C4-2B (cell line): ENCODE results near the gene TUBB1.

Experiments used
- H3K27ac ChIP-seq: fragments of 450-650 bp; 2 replicates; pipeline ENCODE4 v1.5.1; 2017
- ZFX ChIP-seq: fragments of 450-650 bp; IDR thresholded peaks from 2 replicates; pipeline ENCODE4 v1.6.1; 2017
- TF ChIP-seq, protein P1 (sequence below): fragments of 450-650 bp; conservative IDR thresholded peaks from 2 replicates; pipeline ENCODE4 v1.5.1; 2017; ENCODE audit warnings: mild to moderate bottlenecking

The TUBB1 gene

DNA sequence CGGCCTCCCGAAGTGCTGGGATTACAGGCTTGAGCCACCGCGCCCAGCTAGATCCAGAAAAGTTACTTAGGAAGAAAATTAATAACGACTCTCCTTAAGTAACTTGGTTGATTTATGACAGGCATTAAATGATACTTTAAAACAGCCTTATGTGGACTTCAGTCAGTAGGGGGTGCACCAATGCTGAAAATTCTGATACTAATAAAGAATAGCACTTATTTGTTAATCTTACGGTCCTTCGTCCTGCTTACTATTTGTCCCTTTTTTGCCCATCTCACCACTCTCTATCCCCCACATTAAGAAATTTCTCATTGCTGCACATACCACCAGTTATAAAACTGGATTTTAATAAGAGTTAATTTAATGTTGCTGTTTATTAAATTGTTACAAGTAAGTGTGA, 36.1 kb downstream of the TUBB1 start:
- TF ChIP-seq, protein P1, sequence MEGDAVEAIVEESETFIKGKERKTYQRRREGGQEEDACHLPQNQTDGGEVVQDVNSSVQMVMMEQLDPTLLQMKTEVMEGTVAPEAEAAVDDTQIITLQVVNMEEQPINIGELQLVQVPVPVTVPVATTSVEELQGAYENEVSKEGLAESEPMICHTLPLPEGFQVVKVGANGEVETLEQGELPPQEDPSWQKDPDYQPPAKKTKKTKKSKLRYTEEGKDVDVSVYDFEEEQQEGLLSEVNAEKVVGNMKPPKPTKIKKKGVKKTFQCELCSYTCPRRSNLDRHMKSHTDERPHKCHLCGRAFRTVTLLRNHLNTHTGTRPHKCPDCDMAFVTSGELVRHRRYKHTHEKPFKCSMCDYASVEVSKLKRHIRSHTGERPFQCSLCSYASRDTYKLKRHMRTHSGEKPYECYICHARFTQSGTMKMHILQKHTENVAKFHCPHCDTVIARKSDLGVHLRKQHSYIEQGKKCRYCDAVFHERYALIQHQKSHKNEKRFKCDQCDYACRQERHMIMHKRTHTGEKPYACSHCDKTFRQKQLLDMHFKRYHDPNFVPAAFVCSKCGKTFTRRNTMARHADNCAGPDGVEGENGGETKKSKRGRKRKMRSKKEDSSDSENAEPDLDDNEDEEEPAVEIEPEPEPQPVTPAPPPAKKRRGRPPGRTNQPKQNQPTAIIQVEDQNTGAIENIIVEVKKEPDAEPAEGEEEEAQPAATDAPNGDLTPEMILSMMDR, result peak; percentile 62
- no peak for TF ChIP-seq ZFX
- no peak overlapping the region for H3K27ac ChIP-seq

DNA sequence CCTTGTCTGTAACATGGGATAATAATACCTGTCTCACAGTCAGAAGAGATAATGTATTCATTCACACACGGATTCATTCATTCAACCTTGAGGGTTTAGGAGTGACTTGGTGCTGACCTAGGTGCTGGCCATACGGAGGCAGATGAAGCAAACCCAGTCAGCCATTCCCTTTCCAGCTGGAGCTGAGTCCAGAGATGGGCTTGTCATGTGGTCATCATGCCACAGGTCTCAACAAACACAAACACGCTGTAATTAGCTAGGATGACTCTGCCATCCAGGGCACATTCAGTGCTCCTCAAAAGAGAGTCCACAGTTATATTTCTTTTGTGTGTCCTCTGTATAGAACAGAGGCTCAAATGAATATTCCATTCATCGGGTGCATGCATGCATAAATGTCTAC, 42.9 kb downstream of the TUBB1 start:
- H3K27ac ChIP-seq, result no peak overlapping the region
- TF ChIP-seq, protein P1, result no peak
- no peak for TF ChIP-seq ZFX

DNA sequence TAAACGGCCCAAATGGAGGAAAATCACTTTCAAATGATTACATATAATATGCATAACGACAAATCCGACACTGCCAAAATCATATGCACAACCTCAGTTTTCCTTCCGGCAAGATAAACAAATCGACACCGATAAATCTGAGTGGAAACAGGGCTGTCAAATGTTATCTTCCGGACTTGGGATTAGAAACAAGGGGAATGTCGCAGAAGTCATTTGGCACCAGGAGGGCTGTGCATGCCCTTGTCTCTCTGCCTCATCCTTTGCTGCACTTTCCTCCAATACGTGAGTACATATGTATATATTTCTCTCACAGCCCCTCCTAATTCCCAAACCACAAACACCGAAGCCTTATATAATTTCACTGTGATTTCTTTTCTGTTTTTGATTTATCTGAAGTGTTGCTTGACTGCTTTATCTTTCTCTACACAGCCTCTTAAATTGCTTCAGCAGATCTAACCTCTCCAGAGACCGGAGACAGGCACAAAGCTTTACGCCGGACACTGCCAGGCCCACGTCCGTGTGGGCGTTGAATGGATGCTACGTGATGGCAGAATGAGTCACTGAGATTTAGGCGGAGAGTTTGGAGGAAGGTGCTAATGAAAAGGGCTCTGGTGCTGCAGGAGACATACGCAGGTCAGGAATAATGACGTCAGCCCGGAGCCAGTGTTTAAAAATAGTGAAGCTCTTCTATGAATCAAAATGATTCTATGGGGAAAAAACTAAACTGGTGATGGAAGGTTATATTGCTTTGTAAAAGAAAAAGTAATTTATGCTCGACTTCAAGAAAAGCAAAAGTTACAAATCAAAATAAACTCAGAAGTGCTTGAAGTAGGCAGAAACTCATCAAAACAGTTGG, 44.4 kb downstream of the TUBB1 start:
- no peak for TF ChIP-seq ZFX
- TF ChIP-seq, protein P1, result no peak
- H3K27ac ChIP-seq, result no peak overlapping the region

DNA sequence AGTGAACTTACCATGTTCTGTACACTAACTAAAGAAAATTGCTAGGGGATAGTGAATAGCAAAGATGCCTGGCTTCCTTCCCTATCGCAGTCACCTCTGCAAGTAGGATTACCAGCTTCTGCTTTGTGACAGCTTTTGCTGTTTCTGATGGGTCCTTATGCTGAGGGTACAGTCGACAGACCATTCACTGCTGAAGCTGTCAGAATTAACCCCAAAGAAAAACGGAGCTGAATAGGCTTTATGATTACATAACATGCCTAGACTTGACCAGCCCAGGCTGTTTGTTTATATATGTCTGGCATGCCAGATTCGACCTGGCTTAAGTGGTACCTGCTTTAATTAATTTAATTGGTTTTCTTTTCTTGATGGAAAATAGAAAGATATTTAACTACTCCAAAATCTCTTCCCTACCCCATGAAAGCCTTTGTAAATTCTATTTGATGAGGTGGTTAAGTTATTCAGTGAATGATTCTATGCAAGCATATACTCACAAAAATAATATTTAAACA, 45.0 kb downstream of the TUBB1 start:
- no peak for TF ChIP-seq ZFX
- TF ChIP-seq, protein P1, result no peak
- H3K27ac ChIP-seq, result no peak overlapping the region

DNA sequence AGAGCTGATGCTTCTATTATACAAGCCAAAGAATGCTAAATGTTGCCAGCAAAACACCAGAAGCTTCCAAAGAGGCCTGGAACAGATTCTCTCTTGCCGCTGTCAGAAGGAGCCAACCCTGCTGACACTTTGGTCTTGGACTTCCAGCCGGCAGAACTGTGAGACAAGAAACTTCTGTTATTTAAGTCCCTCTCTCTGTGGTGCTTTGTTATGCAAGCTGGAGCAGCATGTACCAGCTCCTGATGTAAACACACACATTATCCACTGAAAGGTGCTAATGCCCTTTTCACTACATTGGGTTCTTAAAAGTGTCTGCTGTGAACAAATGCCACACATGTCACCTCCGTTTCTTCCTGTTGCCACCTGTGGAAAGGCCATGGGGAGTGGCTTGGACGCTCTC, 49.3 kb downstream of the TUBB1 start:
- TF ChIP-seq, protein P1, result no peak
- no peak for TF ChIP-seq ZFX
- H3K27ac ChIP-seq, result no peak overlapping the region

DNA sequence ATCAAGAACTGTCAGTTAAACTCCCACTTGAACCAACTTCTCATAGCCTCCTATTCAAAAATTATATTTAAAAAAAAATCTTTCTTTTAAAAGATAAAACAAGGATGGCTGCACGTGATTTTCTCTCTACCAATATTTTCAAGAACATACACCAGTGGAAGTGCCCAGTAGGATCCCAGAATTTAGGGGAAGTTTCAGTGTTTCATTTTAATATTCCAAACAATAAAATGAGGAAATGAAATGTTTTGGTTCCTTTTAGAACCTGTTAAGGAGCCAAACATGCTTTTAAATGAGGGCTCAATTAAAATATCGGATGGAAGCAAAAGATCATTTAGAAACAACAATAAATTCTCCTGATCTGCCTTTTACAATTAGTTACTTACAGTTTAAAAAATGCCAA, 49.8 kb downstream of the TUBB1 start:
- no peak overlapping the region for H3K27ac ChIP-seq
- TF ChIP-seq ZFX, result no peak
- TF ChIP-seq, protein P1, result no peak

DNA sequence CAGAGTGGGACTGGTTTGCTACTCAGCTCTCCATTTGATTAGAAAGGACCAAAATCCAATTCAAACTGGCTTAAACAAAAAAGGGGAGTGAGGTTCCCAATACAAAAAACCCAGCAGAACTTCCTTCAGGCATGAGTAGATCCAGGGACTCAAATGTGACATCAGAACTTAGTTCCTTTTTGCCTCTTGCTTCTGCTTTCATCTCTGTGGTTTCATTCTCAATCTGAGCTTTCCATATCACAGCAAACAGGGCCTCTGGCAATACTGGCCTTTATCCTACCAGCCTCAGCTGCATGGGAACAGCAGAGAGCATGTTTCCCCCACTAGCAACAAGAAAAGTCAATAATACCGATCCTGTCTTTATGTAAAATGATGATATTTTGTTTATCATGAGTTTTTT, 52.0 kb downstream of the TUBB1 start:
- no peak for TF ChIP-seq ZFX
- TF ChIP-seq, protein P1, result no peak
- H3K27ac ChIP-seq, result no peak overlapping the region
